Occipital lobe (tissue), 2 donors: ENCODE data around the gene CDK5RAP1. TPM values are rescaled to one million over a fixed set of nuclear protein-coding genes. Genes with fewer than 3 reads are reported as not detected.

Experiments
- DNase-seq: peaks from one replicate; lab custom pipeline; 2025; lab: John Stamatoyannopoulos, UW
- total RNA-seq: library from RNA; depleted of rRNA; stranded (reverse); fragments of >200 nt; gene quantifications from one replicate; pipeline ENCODE4 v1.2.3, GENCODE V29; 2014

CDK5RAP1 gene
- total RNA-seq, 1 donor from 2014 or later: 20.4 TPM

GRCh38 chr20:33388268-33388667 is 13.1 kb downstream of the CDK5RAP1 start:
- DNase-seq: no peak

- DNase-seq: no peak
Measured at GRCh38 chr20:33387177-33387576, 14.1 kb downstream of the CDK5RAP1 start.

GRCh38 chr20:33386673-33387072 is 14.6 kb downstream of the CDK5RAP1 start:
- no peak for DNase-seq

GRCh38 chr20:33377366-33377765 is 24.0 kb downstream of the CDK5RAP1 start:
- no peak for DNase-seq

- no peak for DNase-seq
Measured at GRCh38 chr20:33373735-33374605, 27.3 kb downstream of the CDK5RAP1 start.

- no peak for DNase-seq
Measured at GRCh38 chr20:33372993-33373441, 28.3 kb downstream of the CDK5RAP1 start.

GRCh38 chr20:33370291-33370690 is 31.0 kb downstream of the CDK5RAP1 start:
- no peak for DNase-seq

- no peak for DNase-seq
Measured at GRCh38 chr20:33362898-33363297, 38.4 kb downstream of the CDK5RAP1 start.

- no peak for DNase-seq
Measured at GRCh38 chr20:33359399-33360261, 41.7 kb downstream of the CDK5RAP1 start.

GRCh38 chr20:33353013-33353402 is 48.3 kb downstream of the CDK5RAP1 start:
- DNase-seq: no peak

- DNase-seq: no peak
Measured at GRCh38 chr20:33352258-33353012, 48.9 kb downstream of the CDK5RAP1 start.

GRCh38 chr20:33351696-33352095 is 49.6 kb downstream of the CDK5RAP1 start:
- no peak for DNase-seq

GRCh38 chr20:33349493-33349892 is 51.8 kb downstream of the CDK5RAP1 start:
- no peak for DNase-seq

- no peak for DNase-seq
Measured at GRCh38 chr20:33348136-33348937, 53.0 kb downstream of the CDK5RAP1 start.

GRCh38 chr20:33345342-33345741 is 56.0 kb downstream of the CDK5RAP1 start:
- no peak for DNase-seq

GRCh38 chr20:33343521-33343920 is 57.8 kb downstream of the CDK5RAP1 start:
- no peak for DNase-seq

GRCh38 chr20:33339515-33340058 is 61.7 kb downstream of the CDK5RAP1 start:
- no peak for DNase-seq

- no peak for DNase-seq
Measured at GRCh38 chr20:33338467-33339258, 62.7 kb downstream of the CDK5RAP1 start.

- DNase-seq: no peak
Measured at GRCh38 chr20:33337531-33338165, 63.7 kb downstream of the CDK5RAP1 start.
